OCI-LY1 (cell line): ENCODE data around the gene TM4SF5.

Experiments used
- H2AFZ ChIP-seq: fragments of 200-600 bp; sonication (generic), shearing (Covaris generic); 2 replicates; pipeline ENCODE4 v1.6.0; 2014; ENCODE audit warnings: antibody characterized with exemption, mild to moderate bottlenecking, low read length
- H3F3A ChIP-seq: fragments of 200-600 bp; sonication (generic), shearing (Covaris generic); 2 replicates; pipeline ENCODE4 v1.6.0; 2014; ENCODE audit warnings: mild to moderate bottlenecking, antibody characterized with exemption, low read length, moderate library complexity; ENCODE audit not compliant: insufficient read depth
- H3K27ac ChIP-seq: fragments of 200-600 bp; sonication (generic); 2 replicates; pipeline ENCODE4 v1.5.1; 2014; ENCODE audit warnings: low read length, mixed run types, mild to moderate bottlenecking, low read depth; ENCODE audit not compliant: poor library complexity, severe bottlenecking
- H3K27me3 ChIP-seq: fragments of 200-600 bp; sonication (generic); 2 replicates; pipeline ENCODE4 v1.6.0; 2014; ENCODE audit warnings: antibody characterized with exemption, mild to moderate bottlenecking, low read length, moderate library complexity; ENCODE audit not compliant: insufficient read depth
- H3K36me3 ChIP-seq: fragments of 200-600 bp; sonication (generic); 2 replicates; pipeline ENCODE4 v1.6.1; 2014; ENCODE audit warnings: mild to moderate bottlenecking, antibody characterized with exemption, low read length, moderate library complexity, mixed read lengths; ENCODE audit not compliant: insufficient read depth
- H3K4me1 ChIP-seq: fragments of 200-600 bp; sonication (generic); 2 replicates; pipeline ENCODE4 v1.5.1; 2014; ENCODE audit warnings: mild to moderate bottlenecking, low read length, moderate library complexity; ENCODE audit not compliant: insufficient read depth, severe bottlenecking
- H3K4me2 ChIP-seq: fragments of 200-600 bp; sonication (generic), shearing (Covaris generic); 2 replicates; pipeline ENCODE4 v1.6.1; 2014; ENCODE audit warnings: low read length
- H3K4me3 ChIP-seq: fragments of 200-600 bp; sonication (generic); 2 replicates; pipeline ENCODE4 v1.5.1; 2014; ENCODE audit warnings: low read length, low read depth, mild to moderate bottlenecking, mixed read lengths; ENCODE audit not compliant: poor library complexity, severe bottlenecking
- H3K79me2 ChIP-seq: fragments of 200-600 bp; shearing (Covaris generic); 2 replicates; pipeline ENCODE4 v1.6.1; 2016; ENCODE audit warnings: mixed run types, low read length, mixed read lengths; ENCODE audit not compliant: insufficient read depth
- H3K9ac ChIP-seq: fragments of 200-600 bp; sonication (generic), shearing (Covaris generic); 2 replicates; pipeline ENCODE4 v1.6.1; 2014; ENCODE audit warnings: mild to moderate bottlenecking, low read length, mixed read lengths
- H3K9me2 ChIP-seq: fragments of 200-600 bp; sonication (generic), shearing (Covaris generic); 2 replicates; pipeline ENCODE4 v1.6.1; 2014; ENCODE audit warnings: low read depth, mild to moderate bottlenecking, low read length, mixed read lengths
- H3K9me3 ChIP-seq: fragments of 200-600 bp; shearing (Covaris generic); 2 replicates; pipeline ENCODE4 v1.6.1; 2014; ENCODE audit warnings: low read length, mixed read lengths
- H4K20me1 ChIP-seq: fragments of 200-600 bp; sonication (generic), shearing (Covaris generic); 2 replicates; pipeline ENCODE4 v1.6.0; 2016; ENCODE audit warnings: mild to moderate bottlenecking, low read length; ENCODE audit not compliant: insufficient read depth
- CTCF ChIP-seq: fragments of 200-600 bp; sonication (generic), shearing (Covaris generic); IDR thresholded peaks from 2 replicates; pipeline ENCODE4 v1.5.1; 2017; ENCODE audit warnings: mild to moderate bottlenecking, antibody characterized with exemption, low read length, moderate library complexity, mixed read lengths
- EZH2 ChIP-seq: fragments of 200-600 bp; sonication (generic), shearing (Covaris generic); IDR thresholded peaks from 2 replicates; pipeline ENCODE4 v1.8.0; 2017; ENCODE audit warnings: borderline replicate concordance, mixed run types, mild to moderate bottlenecking, antibody characterized with exemption, low read length, moderate library complexity, mixed read lengths

The TM4SF5 gene

GRCh38 chr17:4777969-4778760 is 6.5 kb downstream of the TM4SF5 start:
- Histone ChIP-seq H3K27me3 (peaks cover 19% of the 10 kb centered on the region; the same call in 1 of the 2 replicates), H3F3A (no peaks in the 10 kb centered on the region), H3K9me3 (no peaks in the 10 kb centered on the region), H4K20me1 (no peaks in the 10 kb centered on the region), H3K9ac (no peak overlapping the region), H3K79me2 (no peaks in the 10 kb centered on the region), H3K4me1 (no peaks in the 10 kb centered on the region), H3K9me2 (no peaks in the 10 kb centered on the region), H2AFZ (no peak overlapping the region), H3K4me2 (no peak overlapping the region), H3K36me3 (no peaks in the 10 kb centered on the region), H3K27ac (no peak overlapping the region), H3K4me3 (no peak overlapping the region)
- TF ChIP-seq CTCF (no peak), EZH2 (no peak)

GRCh38 chr17:4780325-4780955 is 8.8 kb downstream of the TM4SF5 start:
- H3K27ac ChIP-seq, result no peak overlapping the region
- H3K4me2 ChIP-seq, result no peak overlapping the region
- no peaks in the 10 kb centered on the region for H3K9me2 ChIP-seq
- H4K20me1 ChIP-seq, result no peaks in the 10 kb centered on the region
- H3K27me3 ChIP-seq, result peaks cover 19% of the 10 kb centered on the region; the same call in 1 of the 2 replicates
- no peaks in the 10 kb centered on the region for H3F3A ChIP-seq
- H3K36me3 ChIP-seq, result no peaks in the 10 kb centered on the region
- H2AFZ ChIP-seq, result no peak overlapping the region
- no peaks in the 10 kb centered on the region for H3K79me2 ChIP-seq
- TF ChIP-seq EZH2, result no peak
- H3K4me3 ChIP-seq, result no peak overlapping the region
- no peaks in the 10 kb centered on the region for H3K4me1 ChIP-seq
- no peak overlapping the region for H3K9ac ChIP-seq
- no peaks in the 10 kb centered on the region for H3K9me3 ChIP-seq

- Histone ChIP-seq H3K4me2 (no peak overlapping the region), H4K20me1 (no peaks in the 10 kb centered on the region), H3K36me3 (no peaks in the 10 kb centered on the region), H3K27ac (no peak overlapping the region), H3F3A (no peaks in the 10 kb centered on the region), H3K9me3 (no peaks in the 10 kb centered on the region), H2AFZ (no peak overlapping the region), H3K4me1 (no peaks in the 10 kb centered on the region), H3K27me3 (0 out of 2 replicates have a peak, but pooled peaks cover 11% of the 10 kb centered on the region), H3K4me3 (no peak overlapping the region), H3K9me2 (no peaks in the 10 kb centered on the region), H3K9ac (no peak overlapping the region), H3K79me2 (no peaks in the 10 kb centered on the region)
- TF ChIP-seq CTCF (no peak), EZH2 (no peak)
These were observed 11.0 kb downstream of the TM4SF5 start for GRCh38 chr17:4782652-4783051.
